ENCODE results near the gene FAR2.
A peak's percentile ranks its signal among the peaks of the same experiment; 100 is the strongest.

The FAR2 gene

DNA sequence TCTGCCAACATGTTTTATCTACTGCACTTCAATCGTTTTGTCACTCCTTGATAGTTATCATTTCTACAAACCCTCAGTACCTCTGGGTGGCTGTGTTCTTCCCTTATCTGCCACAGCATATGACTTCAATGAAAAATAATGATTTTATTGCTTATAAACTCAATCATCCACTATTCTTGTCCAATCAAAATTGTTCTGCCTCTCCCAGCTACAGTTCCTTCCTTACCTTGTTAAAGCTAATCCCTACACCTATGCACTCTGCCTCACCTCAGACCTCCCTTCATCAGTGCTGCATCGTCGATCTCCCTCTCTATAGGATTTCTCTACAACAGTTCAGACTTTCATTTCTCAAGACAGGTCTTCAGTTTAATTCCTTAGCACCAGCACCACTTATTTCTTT lies 173.1 kb downstream of the FAR2 start:
- H3K79me1 ChIP-seq (ENCODE audit: low read length) = no peaks in the 10 kb centered on the region
- H4K91ac ChIP-seq (ENCODE audit: low read depth, low read length) = no peak overlapping the region
- no peak overlapping the region for H2BK5ac ChIP-seq (ENCODE audit: low read depth, low read length, poor library complexity)
- no peaks in the 10 kb centered on the region for H3K27me3 ChIP-seq (ENCODE audit: insufficient read depth, low read length)
- H2BK12ac ChIP-seq (ENCODE audit: low read length) = no peak overlapping the region
- no peak overlapping the region for H3K4ac ChIP-seq (ENCODE audit: low read depth, low read length)
- no peak overlapping the region for H2AK5ac ChIP-seq (ENCODE audit: low read length)
- no peak overlapping the region for H2BK120ac ChIP-seq (ENCODE audit: insufficient read depth, low read length, poor library complexity)
- no peak overlapping the region for H2AFZ ChIP-seq (ENCODE audit: insufficient read depth, low read length, poor library complexity)
- H3K9ac ChIP-seq (ENCODE audit: low read length) = no peak overlapping the region
- DNase-seq = no peak
- H3K14ac ChIP-seq (ENCODE audit: low read length) = no peak overlapping the region
- no CpG with 5 or more reads among the region's 3 CpGs for WGBS (ENCODE audit: extremely low coverage, insufficient coverage, insufficient read length)
- no peak overlapping the region for H3K23ac ChIP-seq (ENCODE audit: low read length)
- no peaks in the 10 kb centered on the region for H3K4me1 ChIP-seq (ENCODE audit: control insufficient read depth in 1 of 2, insufficient read depth in 2 of 2, low read length in 2 of 2)
- H4K8ac ChIP-seq (ENCODE audit: low read depth, low read length) = no peak overlapping the region
- H3K27ac ChIP-seq (ENCODE audit: low read depth, low read length) = no peak overlapping the region
- H3K4me3 ChIP-seq (ENCODE audit: low read depth, low read length) = no peak overlapping the region
- no peak overlapping the region for H3K18ac ChIP-seq (ENCODE audit: low read length)
- no peak overlapping the region for H3K4me2 ChIP-seq (ENCODE audit: low read length)
- H3K79me2 ChIP-seq (ENCODE audit: control insufficient read depth, insufficient read depth, low read length, poor library complexity) = no peaks in the 10 kb centered on the region
- peaks cover 7 to 10% of the 10 kb centered on the region in 2 experiments for H3K36me3 ChIP-seq (ENCODE audit: control insufficient read depth in 1 of 2, insufficient read depth in 2 of 2, low read length in 2 of 2)
- H4K12ac ChIP-seq (ENCODE audit: low read depth, low read length) = no peak overlapping the region
- H3K9me3 ChIP-seq (ENCODE audit: insufficient read depth, low read depth, low read length) = peaks cover 7% of the 10 kb centered on the region

DNA sequence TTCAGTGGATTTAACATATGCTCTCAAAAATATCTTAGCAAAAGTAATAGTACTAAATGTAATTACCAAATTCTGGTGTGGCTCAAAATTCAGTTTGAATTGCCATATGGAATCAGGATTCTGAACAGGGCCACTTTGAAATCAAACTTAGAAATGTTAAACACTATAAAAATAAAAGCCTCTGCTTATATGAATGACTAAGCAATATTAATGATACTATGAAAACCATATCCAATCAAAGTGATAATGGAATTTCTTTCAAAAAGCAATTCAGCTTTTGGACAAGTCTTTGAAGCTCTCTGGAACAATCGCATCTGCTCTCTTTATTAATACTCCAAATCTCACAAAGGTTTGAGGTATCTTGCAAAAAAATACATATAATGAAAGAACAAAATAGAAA lies 180.3 kb downstream of the FAR2 start:
- H3K18ac ChIP-seq (ENCODE audit: low read length) = no peak overlapping the region
- no peak overlapping the region for H2BK12ac ChIP-seq (ENCODE audit: low read length)
- no peak overlapping the region for H2AK5ac ChIP-seq (ENCODE audit: low read length)
- no peak overlapping the region for H4K91ac ChIP-seq (ENCODE audit: low read depth, low read length)
- no peaks in the 10 kb centered on the region for H3K27me3 ChIP-seq (ENCODE audit: insufficient read depth, low read length)
- no peak overlapping the region for H3K4me3 ChIP-seq (ENCODE audit: low read depth, low read length)
- no peak overlapping the region for H3K23ac ChIP-seq (ENCODE audit: low read length)
- no peak overlapping the region for H3K4me2 ChIP-seq (ENCODE audit: low read length)
- no CpG with 5 or more reads among the region's 1 CpG for WGBS (ENCODE audit: extremely low coverage, insufficient coverage, insufficient read length)
- no peak overlapping the region for H4K8ac ChIP-seq (ENCODE audit: low read depth, low read length)
- no peak for DNase-seq
- H3K4ac ChIP-seq (ENCODE audit: low read depth, low read length) = no peak overlapping the region
- H3K79me1 ChIP-seq (ENCODE audit: low read length) = no peaks in the 10 kb centered on the region
- H3K4me1 ChIP-seq (ENCODE audit: control insufficient read depth in 1 of 2, insufficient read depth in 2 of 2, low read length in 2 of 2) = no peaks in the 10 kb centered on the region
- H2BK5ac ChIP-seq (ENCODE audit: low read depth, low read length, poor library complexity) = no peak overlapping the region
- H2BK120ac ChIP-seq (ENCODE audit: insufficient read depth, low read length, poor library complexity) = no peak overlapping the region
- no peak overlapping the region for H3K14ac ChIP-seq (ENCODE audit: low read length)
- H4K12ac ChIP-seq (ENCODE audit: low read depth, low read length) = no peak overlapping the region
- H2AFZ ChIP-seq (ENCODE audit: insufficient read depth, low read length, poor library complexity) = no peak overlapping the region
- no peak overlapping the region for H3K27ac ChIP-seq (ENCODE audit: low read depth, low read length)
- no peak overlapping the region for H3K9ac ChIP-seq (ENCODE audit: low read length)
- H3K9me3 ChIP-seq (ENCODE audit: insufficient read depth, low read depth, low read length) = no peaks in the 10 kb centered on the region
- H3K79me2 ChIP-seq (ENCODE audit: control insufficient read depth, insufficient read depth, low read length, poor library complexity) = no peaks in the 10 kb centered on the region
- H3K36me3 ChIP-seq (ENCODE audit: control insufficient read depth in 1 of 2, insufficient read depth in 2 of 2, low read length in 2 of 2) = no peaks in the 10 kb centered on the region

DNA sequence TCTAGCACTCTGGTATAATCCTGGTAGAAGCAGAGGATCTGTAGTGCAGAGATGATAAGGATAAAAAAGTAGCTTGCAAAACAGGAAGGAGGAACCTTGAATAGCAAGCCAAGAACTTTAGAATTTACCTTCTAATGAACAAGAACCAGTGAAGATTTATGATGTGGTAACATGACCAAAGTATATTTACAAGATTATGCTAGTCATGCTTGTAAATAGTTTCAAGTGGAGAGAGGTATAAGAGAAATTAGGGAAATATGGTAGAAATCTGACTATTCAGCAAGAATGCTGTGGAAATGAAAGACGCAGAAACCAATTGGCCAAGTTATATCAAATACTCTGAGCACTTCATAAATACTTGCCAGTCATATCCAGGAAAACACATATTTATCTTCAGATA lies 184.1 kb downstream of the FAR2 start:
- DNase-seq = no peak
- no peak overlapping the region for H4K12ac ChIP-seq (ENCODE audit: low read depth, low read length)
- no peak overlapping the region for H3K9ac ChIP-seq (ENCODE audit: low read length)
- no peak overlapping the region for H3K4me3 ChIP-seq (ENCODE audit: low read depth, low read length)
- no peak overlapping the region for H3K4ac ChIP-seq (ENCODE audit: low read depth, low read length)
- H2AK5ac ChIP-seq (ENCODE audit: low read length) = no peak overlapping the region
- no peak overlapping the region for H2BK120ac ChIP-seq (ENCODE audit: insufficient read depth, low read length, poor library complexity)
- H3K27ac ChIP-seq (ENCODE audit: low read depth, low read length) = no peak overlapping the region
- no peaks in the 10 kb centered on the region for H3K79me1 ChIP-seq (ENCODE audit: low read length)
- no peaks in the 10 kb centered on the region for H3K79me2 ChIP-seq (ENCODE audit: control insufficient read depth, insufficient read depth, low read length, poor library complexity)
- no peak overlapping the region for H3K14ac ChIP-seq (ENCODE audit: low read length)
- no CpG with 5 or more reads among the region's 1 CpG for WGBS (ENCODE audit: extremely low coverage, insufficient coverage, insufficient read length)
- H4K91ac ChIP-seq (ENCODE audit: low read depth, low read length) = no peak overlapping the region
- H2AFZ ChIP-seq (ENCODE audit: insufficient read depth, low read length, poor library complexity) = no peak overlapping the region
- no peak overlapping the region for H2BK5ac ChIP-seq (ENCODE audit: low read depth, low read length, poor library complexity)
- H3K4me2 ChIP-seq (ENCODE audit: low read length) = no peak overlapping the region
- no peaks in the 10 kb centered on the region for H3K27me3 ChIP-seq (ENCODE audit: insufficient read depth, low read length)
- no peak overlapping the region for H2BK12ac ChIP-seq (ENCODE audit: low read length)
- peaks cover 0 to under 1% of the 10 kb centered on the region in 2 experiments for H3K36me3 ChIP-seq (ENCODE audit: control insufficient read depth in 1 of 2, insufficient read depth in 2 of 2, low read length in 2 of 2)
- H3K18ac ChIP-seq (ENCODE audit: low read length) = no peak overlapping the region
- H3K23ac ChIP-seq (ENCODE audit: low read length) = no peak overlapping the region
- no peaks in the 10 kb centered on the region for H3K4me1 ChIP-seq (ENCODE audit: control insufficient read depth in 1 of 2, insufficient read depth in 2 of 2, low read length in 2 of 2)
- no peak overlapping the region for H4K8ac ChIP-seq (ENCODE audit: low read depth, low read length)
- H3K9me3 ChIP-seq (ENCODE audit: insufficient read depth, low read depth, low read length) = no peaks in the 10 kb centered on the region

DNA sequence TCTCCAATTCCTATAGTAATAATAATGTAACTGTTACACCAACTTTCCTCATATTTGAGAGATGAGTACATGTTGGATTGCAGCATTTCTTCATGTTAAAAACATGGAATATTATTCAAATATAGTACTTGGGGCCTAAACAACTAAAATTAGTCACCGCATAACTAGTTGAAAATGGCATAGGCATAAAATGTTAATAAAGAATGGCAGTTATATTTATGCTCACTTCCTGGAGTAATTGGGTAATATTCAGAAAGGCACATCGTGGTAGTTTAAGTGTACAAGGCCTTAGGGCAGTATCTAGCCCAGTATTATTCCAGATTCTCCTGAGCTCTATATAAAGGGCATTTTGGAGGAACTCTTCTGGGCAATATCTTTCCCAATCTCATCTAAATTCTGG lies 185.9 kb downstream of the FAR2 start:
- DNase-seq = peak; percentile 4 to 59
- Histone ChIP-seq H2BK5ac (ENCODE audit: low read depth, low read length, poor library complexity) (no peak overlapping the region), H3K27me3 (ENCODE audit: insufficient read depth, low read length) (no peaks in the 10 kb centered on the region), H4K12ac (ENCODE audit: low read depth, low read length) (no peak overlapping the region), H3K9ac (ENCODE audit: low read length) (no peak overlapping the region), H3K27ac (ENCODE audit: low read depth, low read length) (no peak overlapping the region), H3K36me3 (ENCODE audit: control insufficient read depth in 1 of 2, insufficient read depth in 2 of 2, low read length in 2 of 2) (peaks cover 0 to 3% of the 10 kb centered on the region in 2 experiments), H2AFZ (ENCODE audit: insufficient read depth, low read length, poor library complexity) (no peak overlapping the region), H3K4ac (ENCODE audit: low read depth, low read length) (no peak overlapping the region), H4K8ac (ENCODE audit: low read depth, low read length) (no peak overlapping the region), H3K14ac (ENCODE audit: low read length) (no peak overlapping the region), H2BK120ac (ENCODE audit: insufficient read depth, low read length, poor library complexity) (no peak overlapping the region), H3K4me2 (ENCODE audit: low read length) (no peak overlapping the region), H4K91ac (ENCODE audit: low read depth, low read length) (no peak overlapping the region), H3K79me2 (ENCODE audit: control insufficient read depth, insufficient read depth, low read length, poor library complexity) (no peaks in the 10 kb centered on the region), H2AK5ac (ENCODE audit: low read length) (no peak overlapping the region), H3K4me1 (ENCODE audit: control insufficient read depth in 1 of 2, insufficient read depth in 2 of 2, low read length in 2 of 2) (no peaks in the 10 kb centered on the region), H3K23ac (ENCODE audit: low read length) (no peak overlapping the region), H3K4me3 (ENCODE audit: low read depth, low read length) (no peak overlapping the region), H3K79me1 (ENCODE audit: low read length) (no peaks in the 10 kb centered on the region), H3K9me3 (ENCODE audit: insufficient read depth, low read depth, low read length) (no peaks in the 10 kb centered on the region), H3K18ac (ENCODE audit: low read length) (no peak overlapping the region), H2BK12ac (ENCODE audit: low read length) (no peak overlapping the region)
- WGBS (ENCODE audit: extremely low coverage, insufficient coverage, insufficient read length) = no CpG with 5 or more reads among the region's 2 CpGs
